Stimulated activated CD4-positive, alpha-beta T cell treated with anti-CD3 and anti-CD28 coated beads, Interleukin-1b, Interleukin-23, amount 100 ng/mL, for 48 hours (primary cell): Measurements from ENCODE around the gene ARMH3.

Source experiments
- DNase-seq: peaks from one replicate; pipeline ENCODE4 v3.0.0-alpha.2; 2020

Gene ARMH3

DNA sequence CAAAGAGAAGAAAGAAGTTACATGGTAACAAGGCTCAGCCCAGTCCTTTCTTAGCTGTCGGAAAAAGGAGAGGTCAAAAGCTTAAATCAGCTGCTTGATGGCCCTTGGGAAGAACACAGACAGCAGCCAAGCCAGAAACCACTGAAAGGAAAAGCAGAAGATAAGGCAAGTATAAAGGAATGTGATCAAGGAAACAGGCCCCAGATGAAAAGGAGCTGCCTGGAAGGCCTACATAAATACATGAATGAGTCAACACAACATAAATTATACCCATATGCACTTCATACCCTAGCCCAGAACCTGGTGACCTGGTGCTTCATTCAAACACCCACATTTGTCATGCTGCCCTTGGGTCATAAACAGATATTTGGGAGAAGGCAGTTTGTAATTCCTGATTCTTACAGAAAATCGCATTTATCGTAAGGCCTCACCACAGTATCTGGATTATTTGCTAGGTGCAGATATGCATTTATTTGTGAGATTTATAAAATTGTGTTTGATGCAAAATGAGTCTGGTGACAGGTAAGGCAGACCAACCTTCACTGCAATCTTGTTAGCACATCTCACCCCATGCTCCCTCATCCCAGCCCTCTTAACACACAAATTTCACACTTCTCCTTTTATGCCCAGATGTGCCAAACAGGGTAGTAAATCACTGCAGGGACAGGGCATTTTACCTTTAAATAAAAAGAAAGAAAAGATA, 117.5 kb downstream of the ARMH3 start:
- DNase-seq, result no peak

DNA sequence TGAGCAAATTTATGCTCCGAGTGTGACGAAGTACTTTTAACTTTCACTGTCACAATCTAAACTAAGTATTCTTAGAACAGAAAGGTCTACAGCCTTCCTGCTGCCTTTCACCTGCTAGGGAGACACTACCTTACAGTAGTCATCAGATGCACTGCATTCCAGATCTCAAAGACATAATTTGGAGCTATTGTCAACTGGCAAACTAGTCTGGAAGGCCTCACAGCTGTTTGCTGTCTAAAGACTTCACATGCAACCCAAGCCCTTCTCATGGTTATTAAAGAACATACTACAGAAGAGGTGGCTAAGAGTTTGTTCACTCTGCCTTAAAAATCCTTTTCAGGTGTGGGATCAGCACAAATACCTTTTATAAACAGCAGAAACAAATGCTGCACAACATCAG, 120.5 kb downstream of the ARMH3 start:
- DNase-seq, result no peak

DNA sequence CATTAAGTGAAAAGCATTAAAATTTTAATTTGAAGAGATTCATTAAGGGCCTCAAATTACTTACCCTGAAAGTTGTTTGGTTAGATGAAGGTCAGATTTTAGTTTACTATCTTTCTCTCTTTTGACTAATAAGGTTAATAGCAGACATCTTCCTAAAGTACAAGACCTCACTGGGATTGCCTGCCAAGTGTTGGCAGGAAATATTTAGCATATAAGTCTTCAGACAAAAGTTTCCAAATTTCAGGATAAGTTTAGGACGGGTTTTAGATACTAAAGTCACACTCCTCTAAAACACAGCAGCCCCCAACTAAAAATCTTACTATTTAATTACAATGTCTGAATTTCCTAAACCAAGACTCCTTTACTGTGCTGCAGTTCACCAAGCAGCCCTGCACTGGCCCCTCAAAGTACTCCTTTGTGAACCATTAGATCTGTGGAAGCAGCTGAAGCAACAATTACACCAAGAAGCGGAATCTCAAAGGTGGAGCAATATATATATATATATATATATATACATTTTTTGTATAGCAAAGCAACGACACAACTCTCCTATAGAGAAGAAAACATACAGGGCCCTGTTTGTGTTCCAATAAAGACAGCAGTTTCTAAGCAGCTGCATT, 121.2 kb downstream of the ARMH3 start:
- no peak for DNase-seq

DNA sequence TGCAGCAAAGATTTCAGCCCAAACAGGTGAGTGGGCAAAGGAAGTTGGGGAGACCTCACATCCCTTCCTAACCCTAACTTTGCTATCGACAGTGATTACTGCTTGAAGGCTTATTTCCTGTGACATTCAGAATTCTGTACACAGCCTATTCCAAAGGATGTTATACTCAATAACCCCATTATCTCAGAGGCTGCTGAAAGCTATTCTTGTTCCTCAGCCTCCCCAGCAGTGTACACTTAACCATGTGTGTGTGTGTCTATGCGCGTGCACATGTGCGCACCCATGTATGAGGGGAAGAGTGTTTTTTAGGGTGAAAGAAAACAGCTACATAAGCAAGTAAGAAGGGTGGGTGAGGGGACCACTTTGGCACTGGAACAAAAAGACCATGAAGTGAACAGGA, 122.0 kb downstream of the ARMH3 start:
- no peak for DNase-seq

DNA sequence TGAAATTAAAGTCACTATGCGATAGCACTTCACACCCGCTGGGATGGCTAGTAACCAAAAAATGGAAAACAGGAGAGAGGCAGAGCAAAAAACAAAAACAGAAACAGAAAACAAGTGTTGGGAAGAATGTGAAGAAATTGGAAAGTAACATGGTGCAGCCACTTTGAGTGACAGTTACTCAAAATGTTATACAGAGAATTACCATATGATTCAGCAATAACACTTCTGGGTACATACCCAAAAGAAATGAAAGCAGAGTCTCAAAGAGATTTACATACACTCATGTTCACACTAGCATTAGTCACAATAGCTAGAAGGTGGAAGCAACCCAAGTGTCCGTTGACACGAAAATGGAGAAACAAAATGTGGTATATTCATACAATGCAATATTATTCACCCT, 123.8 kb downstream of the ARMH3 start:
- no peak for DNase-seq

DNA sequence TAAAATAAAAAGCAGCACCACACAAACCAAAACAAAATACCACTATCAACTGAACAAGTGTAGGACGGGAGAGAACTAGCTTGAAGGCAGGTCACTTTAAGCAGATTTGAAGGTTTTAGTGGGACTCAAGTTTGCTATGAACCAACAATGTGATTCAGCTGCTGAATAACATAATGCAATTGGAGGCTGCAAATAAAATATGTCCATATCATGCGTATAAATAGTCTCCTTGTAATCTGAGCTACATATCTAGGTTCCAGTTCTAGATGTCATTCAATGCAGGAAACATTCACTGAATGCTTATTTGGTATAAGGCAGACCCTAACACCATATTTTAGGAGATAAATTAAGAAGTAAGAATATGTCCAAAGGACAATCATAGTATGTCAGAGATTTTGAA, 130.9 kb downstream of the ARMH3 start:
- no peak for DNase-seq

DNA sequence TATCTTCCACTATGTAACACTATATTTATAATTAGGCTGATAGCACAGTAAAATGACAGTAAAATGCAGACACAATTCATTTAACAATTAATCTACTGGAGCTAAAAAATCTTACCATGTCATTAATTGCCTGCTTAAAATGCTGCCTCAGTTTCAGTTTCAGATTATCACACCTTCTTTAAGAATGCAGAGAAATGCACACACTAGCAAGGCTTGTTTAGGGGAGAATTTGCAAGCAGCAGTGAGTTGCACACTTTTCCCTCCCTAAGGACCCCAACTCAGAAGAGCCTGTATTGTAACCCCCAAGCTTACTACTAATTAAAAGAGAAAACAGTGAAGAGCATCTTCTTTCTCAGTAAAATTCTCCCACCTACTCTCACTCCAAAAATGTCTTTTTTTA, 132.7 kb downstream of the ARMH3 start:
- DNase-seq, result no peak

DNA sequence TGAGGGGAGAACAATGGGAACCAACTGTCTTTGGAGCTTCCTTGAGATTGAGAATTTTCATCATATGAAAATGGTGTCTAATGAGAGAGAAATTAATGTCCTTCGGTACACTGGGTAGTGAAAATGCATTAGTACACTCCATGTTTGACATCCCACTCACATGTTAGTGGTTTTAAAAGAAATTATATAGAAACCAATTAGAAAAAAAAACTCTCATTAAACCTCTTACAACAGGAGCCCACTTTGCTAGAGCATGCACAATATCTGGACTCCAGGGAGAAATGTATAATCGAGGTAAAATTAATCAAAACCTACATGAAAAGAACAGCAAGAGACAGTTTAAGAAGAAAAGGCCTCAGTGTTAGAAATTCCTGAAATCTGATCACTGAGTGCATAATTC, 133.1 kb downstream of the ARMH3 start:
- DNase-seq, result no peak

DNA sequence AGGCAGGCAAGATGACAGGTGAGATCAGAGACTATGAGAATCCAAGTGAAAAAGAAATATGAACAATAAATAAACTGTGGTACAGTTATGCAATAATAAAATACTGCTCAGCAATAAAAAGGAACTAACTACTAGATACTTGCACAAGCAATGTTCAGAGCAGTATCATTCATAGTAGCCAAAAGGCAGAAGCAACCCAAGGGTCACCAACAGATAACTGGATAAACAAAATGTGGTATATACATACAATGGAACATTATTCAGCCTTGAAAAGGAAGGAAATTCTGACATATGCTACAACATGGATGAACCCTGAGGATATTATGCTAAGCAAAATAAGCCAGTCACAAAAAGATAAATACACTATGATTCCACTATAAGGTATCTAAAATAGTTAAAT, 135.4 kb downstream of the ARMH3 start:
- no peak for DNase-seq

DNA sequence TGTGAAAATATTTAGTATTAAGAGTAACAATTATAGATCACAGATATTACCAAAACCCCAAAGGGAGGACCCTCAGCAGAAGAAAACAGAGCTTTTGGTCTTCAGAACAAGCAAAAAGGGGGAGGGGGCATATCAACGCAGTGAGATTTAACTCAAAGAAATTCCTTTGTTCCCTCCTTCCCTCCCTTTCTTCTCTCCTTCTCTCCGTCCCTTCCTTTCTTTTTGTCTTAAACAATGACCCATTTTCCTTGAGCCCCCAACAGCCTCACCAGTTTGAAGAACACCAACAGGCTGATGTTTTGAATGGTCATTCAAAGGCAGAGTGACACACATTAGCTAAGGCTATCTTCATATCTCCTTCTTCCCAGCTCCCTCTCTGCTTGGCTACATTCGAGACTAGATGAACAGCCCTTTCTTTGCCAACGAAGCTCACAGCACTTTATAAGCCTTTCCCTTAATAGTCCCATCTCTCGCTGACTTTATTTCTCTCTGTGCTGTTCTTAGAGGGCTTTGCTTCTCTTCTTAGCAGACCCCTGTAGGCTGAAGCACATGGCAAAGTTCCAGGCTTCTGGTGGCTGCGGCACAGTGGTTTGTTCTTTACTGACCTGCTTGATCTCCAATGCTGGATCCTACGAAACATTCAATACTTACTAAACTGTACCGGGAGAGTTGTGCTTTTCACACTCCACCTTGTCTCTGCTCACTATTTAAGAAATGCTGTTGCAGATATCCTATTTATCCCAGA, 136.8 kb downstream of the ARMH3 start:
- DNase-seq, result no peak

DNA sequence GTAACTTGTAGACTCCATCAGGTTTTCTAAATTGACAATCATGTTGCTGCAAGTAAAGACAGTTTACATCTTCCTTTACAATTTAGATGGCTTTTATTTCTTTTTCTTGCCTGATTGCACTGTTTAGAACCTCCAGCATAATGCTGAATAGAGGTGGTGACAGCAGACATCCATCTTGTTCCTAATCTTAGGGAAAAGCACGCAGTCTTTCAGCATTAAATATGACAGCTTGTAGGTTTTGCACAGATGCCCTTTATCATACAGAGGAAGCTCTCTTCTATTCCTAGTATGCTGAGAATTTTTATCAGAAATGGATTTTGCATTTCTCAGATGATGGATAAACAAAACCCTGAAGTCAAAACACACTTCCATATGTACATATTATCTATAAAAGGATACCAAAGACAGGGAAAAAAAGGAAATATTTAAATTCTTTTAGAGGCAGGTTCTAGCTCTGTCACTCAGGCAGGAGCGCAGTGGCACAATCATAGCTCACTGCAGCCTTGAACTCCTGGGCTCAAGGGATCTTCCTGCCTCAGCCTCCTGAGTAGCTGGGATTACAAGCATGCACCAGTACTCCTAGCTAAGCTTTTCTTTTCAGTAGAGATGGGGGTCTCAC, 143.3 kb downstream of the ARMH3 start:
- DNase-seq, result no peak

DNA sequence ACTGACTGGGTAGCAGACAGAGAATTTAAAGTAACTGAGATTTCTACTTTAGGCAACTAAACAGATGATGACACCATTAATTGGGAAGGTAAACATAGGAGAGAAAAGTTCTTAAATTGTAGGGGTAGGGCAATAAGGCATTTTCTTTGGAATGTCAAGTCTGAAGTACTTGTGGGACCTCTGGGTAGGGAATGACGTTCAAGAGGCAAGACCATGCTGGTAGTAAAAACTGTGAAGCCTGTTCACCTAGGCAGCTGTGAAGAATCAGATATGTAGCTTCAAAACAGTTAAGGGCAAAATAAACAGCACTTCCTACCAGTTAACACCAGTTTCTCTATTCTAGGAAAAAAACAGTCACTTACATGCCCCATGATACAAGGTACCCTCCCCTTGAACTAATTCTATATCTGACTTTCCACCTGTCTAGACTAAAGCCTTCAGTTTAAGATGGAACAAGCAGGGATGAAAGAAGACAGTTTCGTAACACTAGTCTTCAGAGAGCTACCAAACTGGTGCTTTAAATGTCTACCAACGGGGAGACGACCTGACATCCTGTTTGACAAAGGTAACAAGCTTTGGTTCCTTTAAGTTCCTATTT, 149.3 kb downstream of the ARMH3 start:
- DNase-seq, result no peak

DNA sequence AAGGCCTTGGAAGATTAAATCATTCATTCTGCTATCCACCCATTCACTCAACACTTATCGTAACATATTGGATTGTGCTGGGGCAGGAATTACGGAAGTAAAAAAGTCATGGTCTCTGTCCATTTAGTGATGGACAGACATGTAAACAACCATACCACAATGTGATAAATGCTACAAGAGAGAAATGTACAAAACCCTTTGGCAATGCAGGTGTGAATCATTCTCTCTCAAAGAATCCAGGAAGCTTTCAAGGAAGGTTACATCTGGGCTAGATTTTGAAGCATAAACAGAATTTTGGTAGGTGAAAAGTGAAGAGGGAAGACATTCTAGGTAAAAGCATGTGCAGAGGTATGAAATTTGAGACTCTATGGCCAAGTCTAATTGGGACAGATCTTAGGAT, 150.7 kb downstream of the ARMH3 start:
- no peak for DNase-seq

DNA sequence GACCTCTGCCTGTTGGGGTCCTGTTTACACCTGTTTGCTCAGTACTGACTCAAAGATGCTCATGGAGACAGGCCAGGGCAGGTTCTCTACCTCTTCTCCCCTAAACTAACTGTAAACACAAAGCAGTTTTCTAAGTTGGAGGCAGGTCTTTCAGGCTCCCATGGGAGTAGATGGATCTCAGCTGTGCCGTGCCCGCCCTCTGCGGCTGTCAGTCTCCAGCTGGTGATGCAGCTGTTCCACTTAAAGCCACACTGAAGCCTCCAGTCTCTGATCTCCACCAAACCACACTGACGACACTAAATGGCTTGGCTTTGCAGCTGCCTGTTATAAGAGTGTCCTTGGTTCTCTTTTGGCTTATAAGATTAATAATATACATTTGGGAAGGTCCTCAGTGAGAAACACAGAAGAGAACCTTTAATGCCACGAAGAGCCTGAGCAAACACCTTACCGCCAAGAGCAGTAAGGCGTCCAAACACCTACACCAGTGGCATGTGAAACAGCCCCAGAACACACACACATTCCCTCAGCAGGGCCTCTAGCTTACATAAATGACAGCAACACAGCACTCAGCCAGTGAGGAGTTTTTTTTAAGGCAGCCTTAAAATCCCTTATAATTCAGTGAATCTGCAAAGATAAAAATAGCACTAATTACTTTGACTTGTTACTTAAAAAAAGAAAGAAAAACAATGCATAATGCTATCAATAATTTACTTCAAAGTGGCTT, 152.0 kb downstream of the ARMH3 start:
- peak; percentile 6 for DNase-seq

DNA sequence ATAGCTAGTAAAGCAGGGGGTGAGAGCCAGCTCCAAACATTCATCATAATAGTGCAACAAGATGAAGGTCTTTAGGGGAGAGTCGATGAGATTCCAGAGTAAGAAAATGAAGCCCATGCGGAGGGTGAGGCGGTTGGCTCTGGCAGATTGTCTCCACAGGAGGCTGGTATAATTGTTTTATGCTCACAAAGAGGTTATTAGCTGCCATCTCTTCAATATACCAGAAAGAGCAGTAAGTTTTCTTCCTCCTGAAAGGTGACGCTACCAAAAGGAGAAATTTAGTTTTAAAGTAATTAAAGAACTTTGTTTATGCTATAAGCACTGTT, 153.2 kb downstream of the ARMH3 start:
- DNase-seq, result no peak

DNA sequence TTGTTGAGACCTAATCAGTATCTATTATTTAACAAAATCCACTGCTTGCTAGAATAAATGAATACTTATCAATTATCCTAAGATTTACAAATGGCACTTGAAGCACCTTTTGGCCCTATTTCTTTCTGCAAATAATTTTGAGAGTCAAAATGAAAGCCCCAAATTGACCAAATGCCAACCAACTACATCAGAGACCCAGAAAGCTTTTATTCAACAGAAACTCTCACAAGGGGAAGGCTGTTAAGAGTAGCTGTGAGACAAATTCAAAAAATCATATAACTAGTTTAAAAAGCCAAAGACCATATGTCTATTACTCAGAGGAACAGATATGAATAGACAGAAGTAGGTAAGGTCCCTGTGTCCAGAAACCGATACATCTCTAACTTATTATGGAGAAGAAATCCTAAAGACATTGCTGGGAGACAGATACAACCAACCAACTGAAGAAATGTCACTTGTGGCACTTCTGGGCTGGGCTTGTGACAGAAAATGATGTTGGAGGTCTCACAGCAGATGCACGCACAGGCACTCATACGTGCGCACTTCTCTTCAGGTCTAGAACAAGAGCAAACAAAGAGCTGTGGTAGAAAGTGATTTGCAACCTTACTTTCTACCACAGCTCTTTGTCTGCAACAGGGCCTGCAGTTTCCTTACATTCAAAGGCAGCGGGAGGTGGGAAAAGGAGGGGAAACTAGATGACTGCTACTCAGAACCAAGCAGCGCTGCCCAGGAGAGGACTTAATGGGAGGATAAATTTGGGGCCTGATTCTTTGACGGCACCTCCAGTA, 153.7 kb downstream of the ARMH3 start:
- DNase-seq, result no peak

DNA sequence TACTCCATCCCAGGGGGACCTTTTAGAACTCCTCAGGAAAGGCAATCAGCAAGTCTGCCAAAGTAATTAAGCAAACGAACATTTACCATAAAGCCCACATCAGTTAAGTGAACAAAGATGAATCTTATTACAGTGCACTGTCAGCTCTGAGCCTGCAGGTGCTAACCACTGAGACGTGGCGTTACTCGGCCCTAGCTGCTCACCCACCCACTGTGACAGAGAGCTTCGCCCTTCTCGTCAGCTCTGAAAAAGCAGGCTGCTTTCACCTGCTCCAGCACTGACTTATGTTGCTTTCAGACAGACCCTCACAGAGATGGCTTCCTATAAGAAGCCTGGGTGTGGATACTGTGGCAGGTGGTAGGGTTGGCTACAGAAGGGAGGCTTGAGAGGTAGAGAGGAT, 154.6 kb downstream of the ARMH3 start:
- no peak for DNase-seq

DNA sequence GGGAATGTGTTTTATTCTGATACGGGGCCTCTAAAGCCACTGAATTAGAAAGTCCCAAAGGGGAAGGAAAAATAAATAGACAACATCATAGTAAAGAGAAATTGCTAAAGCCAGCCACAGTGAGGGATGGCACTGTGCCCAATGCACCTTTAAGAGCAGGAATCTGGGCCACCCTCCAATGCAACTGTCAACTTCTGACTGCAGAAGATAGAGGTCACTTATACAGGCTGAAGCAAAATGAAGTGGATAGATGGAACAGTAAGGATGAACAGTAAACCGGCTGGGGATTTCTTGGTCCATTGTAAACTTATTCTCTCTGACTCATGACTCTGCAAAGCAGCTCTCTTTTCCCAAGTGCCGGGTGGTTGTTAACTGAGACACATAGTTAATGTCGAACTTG, 158.3 kb downstream of the ARMH3 start:
- no peak for DNase-seq

DNA sequence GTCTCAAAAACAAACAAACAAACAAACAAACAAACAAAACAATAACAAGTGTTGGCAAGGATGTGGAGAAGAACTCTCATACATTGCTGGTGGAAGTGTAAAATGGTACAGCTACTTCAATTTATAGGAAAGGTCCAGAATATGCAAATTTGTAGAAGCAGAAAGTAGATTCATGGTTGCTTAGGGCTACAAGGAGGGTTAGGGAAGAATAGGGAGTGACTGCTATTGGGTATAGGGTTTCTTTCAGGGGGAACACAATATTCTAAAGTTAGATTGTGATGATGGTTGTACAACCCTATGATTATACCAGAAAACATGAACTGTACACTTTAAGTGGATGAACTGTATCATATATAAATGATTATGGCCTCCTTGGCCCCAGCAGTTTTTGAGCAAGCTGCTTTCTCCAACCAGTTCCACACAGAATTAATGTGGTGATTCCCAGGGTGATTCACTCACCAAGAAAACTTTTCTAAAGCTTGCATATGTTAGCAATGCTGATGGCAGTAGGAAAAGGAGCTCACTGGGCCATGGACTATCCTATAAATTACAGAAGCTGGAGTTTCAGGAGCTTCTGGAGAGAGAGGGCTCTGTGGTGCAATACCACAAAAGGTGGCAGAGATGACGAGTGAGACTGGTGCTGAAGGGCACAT, 159.6 kb downstream of the ARMH3 start:
- no peak for DNase-seq

DNA sequence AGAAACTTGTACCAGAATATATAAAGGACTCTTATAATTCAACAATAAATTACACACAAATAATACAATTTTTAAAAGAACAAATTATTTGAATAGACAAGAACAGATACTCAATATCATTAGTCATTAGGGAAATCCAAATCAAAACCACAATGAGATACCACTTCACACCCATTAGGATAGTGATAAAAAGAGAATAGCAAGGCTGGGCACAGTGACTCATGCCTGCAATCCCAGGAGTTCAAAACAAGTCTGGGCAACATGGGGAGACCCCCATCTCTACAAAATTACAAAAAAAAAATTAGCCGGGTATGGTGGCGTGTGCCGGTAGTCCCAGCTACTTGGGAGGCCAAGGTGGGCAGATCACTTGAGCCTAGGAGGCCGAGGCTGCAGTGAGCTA, 160.2 kb downstream of the ARMH3 start:
- DNase-seq, result no peak

DNA sequence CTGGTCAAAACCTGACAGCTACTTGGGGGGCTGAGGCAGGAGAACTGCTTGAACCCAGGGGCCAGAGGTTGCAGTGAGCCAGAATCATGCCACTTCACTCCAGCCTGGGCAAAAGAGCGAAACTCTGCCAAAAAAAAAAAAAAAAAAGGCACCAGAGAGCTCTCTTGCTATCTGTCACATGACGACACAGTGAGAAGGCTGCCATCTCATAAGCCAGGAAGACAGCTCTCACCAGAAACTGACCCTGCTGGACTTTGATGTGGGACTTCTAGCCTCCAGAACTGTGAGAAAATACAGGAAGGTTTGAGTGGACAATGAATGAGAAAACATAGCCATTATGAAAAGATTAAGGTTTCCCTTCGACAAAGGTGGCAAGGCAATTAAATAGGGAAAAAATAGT, 161.2 kb downstream of the ARMH3 start:
- DNase-seq, result no peak

DNA sequence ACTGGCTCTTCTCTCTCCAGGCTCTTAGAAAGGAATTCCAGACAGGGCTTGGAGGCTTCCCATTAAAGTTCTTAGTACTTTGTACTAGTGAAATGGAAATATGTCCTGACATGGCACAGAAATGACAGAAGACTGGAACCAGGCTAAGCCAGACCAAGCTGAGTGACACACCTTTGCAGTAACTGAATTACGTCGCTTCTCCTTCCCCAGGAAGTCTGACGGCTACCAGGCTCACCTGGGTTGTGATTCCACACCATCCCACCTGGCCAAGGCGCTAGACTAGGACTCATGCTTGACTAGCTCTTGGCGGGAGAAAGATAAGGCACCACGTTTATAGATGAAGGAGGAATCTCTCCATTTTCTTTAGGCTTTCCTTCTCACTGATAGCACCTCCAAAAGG, 161.7 kb downstream of the ARMH3 start:
- no peak for DNase-seq
